Activated CD8-positive, alpha-beta memory T cell treated with anti-CD3 and anti-CD28 coated beads for 1 hour (primary cell): ENCODE data around the gene PSMA8.
"Not testable (repeated sequence)": the region's sequence is repeated elsewhere in the genome, so short reads cannot be mapped to it uniquely, and the experiment has no call there.

ENCODE experiments used
- DNase-seq, 2 donors: peaks; one replicate each; pipeline ENCODE4 v3.0.0-alpha.2; 2020; ENCODE audit warnings: low read depth in 1 of 2; ENCODE audit errors: extremely low read depth in 1 of 2

PSMA8 gene

GRCh38 chr18:26228562-26229260, 95.0 kb downstream of the PSMA8 start:
- no peak for DNase-seq

- no peak for DNase-seq
Measured at GRCh38 chr18:26230497-26230896, 96.8 kb downstream of the PSMA8 start.

GRCh38 chr18:26233208-26233607, 99.5 kb downstream of the PSMA8 start:
- no peak for DNase-seq

GRCh38 chr18:26237363-26237762, 103.7 kb downstream of the PSMA8 start:
- DNase-seq = not testable (repeated sequence)

- DNase-seq = not testable (repeated sequence)
Measured at GRCh38 chr18:26238718-26239117, 105.0 kb downstream of the PSMA8 start.

- DNase-seq = not testable (repeated sequence)
Measured at GRCh38 chr18:26242392-26242791, 108.7 kb downstream of the PSMA8 start.
